ENCODE results near the gene PSMB1. TPM values are rescaled to one million over a fixed set of nuclear protein-coding genes. Genes with fewer than 3 reads are reported as not detected.
"Not testable (repeated sequence)": the region's sequence is repeated elsewhere in the genome, so short reads cannot be mapped to it uniquely, and the experiment has no call there.

PSMB1 gene
- total and polyA plus RNA-seq, 8 donors, result 37.9 to 174 (median 64.7) TPM

DNA sequence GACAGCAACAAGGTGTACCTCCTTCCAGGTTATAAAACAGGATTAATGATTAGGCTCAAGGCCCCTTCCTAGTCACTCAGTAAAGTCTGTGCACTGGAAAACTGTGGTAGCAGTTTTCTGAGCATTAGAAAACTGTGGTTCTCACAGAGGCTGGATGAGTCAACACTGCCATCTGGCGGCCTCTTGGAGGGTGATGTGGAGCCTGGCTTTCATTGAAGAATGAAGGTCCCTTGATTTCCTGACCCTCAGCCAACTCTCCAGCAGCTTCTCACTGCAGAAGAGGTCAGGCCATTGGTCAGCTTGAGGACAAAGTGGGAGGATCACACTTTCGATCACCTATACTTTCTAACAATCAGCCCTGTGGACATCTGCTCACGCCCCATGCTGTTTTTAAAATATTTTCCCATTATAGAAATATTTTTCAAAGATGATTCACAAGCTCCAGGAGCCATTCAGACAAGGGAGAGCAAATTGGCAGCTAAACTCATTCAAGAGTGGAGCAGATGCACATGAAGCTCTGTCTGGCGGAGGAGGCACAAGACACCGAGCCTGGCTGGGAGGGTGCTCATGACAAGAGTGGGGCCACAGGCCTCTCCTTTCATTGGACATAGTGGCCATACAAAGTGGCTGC is 23.2 kb downstream of the PSMB1 start:
- H3K27ac ChIP-seq, result no peak overlapping the region
- peak; percentile 60 to 84 (median 78) for DNase-seq
- peaks cover 0 to 13% (median 2%) of the 10 kb centered on the region in 3 donors for H3K36me3 ChIP-seq
- WGBS, 2 donors, result 36 to 53% methylated on average over 5 of the region's 5 CpGs
- no peaks in the 10 kb centered on the region for H3K9me3 ChIP-seq
- no peak overlapping the region for H3K4me3 ChIP-seq
- ATAC-seq, result peak; percentile 89 to 99 (median 94)
- intact Hi-C loops (cut with DNase I), result loop anchor here in 2 of 3 donors (5.0 to 10.0 kb wide), 2 partner anchors 703 to 735 kb away; no protein-coding TSS in a partner anchor
- H3K4me1 ChIP-seq, result peaks cover 0 to 6% (median 0%) of the 10 kb centered on the region in 3 donors
- TF ChIP-seq, protein P1, sequence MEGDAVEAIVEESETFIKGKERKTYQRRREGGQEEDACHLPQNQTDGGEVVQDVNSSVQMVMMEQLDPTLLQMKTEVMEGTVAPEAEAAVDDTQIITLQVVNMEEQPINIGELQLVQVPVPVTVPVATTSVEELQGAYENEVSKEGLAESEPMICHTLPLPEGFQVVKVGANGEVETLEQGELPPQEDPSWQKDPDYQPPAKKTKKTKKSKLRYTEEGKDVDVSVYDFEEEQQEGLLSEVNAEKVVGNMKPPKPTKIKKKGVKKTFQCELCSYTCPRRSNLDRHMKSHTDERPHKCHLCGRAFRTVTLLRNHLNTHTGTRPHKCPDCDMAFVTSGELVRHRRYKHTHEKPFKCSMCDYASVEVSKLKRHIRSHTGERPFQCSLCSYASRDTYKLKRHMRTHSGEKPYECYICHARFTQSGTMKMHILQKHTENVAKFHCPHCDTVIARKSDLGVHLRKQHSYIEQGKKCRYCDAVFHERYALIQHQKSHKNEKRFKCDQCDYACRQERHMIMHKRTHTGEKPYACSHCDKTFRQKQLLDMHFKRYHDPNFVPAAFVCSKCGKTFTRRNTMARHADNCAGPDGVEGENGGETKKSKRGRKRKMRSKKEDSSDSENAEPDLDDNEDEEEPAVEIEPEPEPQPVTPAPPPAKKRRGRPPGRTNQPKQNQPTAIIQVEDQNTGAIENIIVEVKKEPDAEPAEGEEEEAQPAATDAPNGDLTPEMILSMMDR (IDR thresholded peaks at IDR 0.05), result peak; percentile 66 to 83 (median 72)
- no peak for FAIRE-seq
- no peaks in the 10 kb centered on the region for H3K27me3 ChIP-seq

DNA sequence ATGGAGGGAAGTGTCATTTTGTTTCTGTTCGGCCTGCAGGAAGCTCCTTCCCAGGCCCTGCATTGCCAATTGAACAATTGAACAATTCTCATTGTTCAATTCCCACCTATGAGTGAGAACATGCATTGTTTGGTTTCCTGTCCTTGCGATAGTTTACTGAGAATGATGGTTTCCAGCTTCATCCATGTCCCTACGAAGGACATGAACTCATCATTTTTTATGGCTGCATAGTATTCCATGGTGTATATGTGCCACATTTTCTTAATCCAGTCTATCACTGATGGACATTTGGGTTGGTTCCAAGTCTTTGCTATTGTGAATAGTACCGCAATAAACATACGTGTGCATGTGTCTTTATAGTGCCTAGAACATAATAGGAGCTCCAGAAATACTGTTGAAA is 25.1 kb downstream of the PSMB1 start:
- not testable (repeated sequence) for H3K4me1 ChIP-seq, H3K4me3 ChIP-seq, ATAC-seq, H3K27ac ChIP-seq, H3K36me3 ChIP-seq, FAIRE-seq, H3K27me3 ChIP-seq, H3K9me3 ChIP-seq, DNase-seq
- 87 to 93% methylated on average over 5 of the region's 5 CpGs for WGBS, 2 donors
- intact Hi-C loops (cut with DNase I), result loop anchor here in 2 of 3 donors (5.0 to 10.0 kb wide), 2 partner anchors 701 to 733 kb away; no protein-coding TSS in a partner anchor

DNA sequence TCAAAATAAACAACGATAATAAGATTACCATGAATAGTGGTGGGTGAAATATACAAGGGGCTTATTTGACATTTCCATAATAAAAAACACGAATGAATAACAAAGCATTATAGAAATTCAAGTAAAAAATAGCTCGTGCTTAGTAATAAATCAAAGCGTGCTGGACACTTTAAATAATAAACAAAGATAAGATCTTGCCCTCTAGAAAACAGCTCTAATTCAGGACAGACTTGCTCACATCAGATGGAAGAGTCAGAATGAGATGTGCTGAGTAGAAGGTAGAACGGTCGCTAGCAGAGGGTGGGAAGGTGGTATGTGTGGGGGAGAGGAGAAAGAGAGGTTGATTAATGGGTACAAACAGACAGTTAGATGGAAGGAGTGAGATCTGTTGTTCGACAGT is 27.3 kb downstream of the PSMB1 start:
- no peaks in the 10 kb centered on the region for H3K9me3 ChIP-seq
- TF ChIP-seq, protein P1 (IDR thresholded peaks at IDR 0.05), result no peak
- intact Hi-C loops (cut with DNase I), result loop anchor here in 2 of 3 donors (5.0 to 10.0 kb wide), 2 partner anchors 698 to 731 kb away; no protein-coding TSS in a partner anchor
- ATAC-seq, result no peak
- no peak overlapping the region for H3K4me3 ChIP-seq
- no peaks in the 10 kb centered on the region for H3K36me3 ChIP-seq
- H3K27me3 ChIP-seq, result no peaks in the 10 kb centered on the region
- DNase-seq, result no peak
- FAIRE-seq, result no peak
- no peak overlapping the region for H3K27ac ChIP-seq
- no peaks in the 10 kb centered on the region for H3K4me1 ChIP-seq
- 68 to 70% methylated on average over 7 of the region's 7 CpGs for WGBS, 2 donors

DNA sequence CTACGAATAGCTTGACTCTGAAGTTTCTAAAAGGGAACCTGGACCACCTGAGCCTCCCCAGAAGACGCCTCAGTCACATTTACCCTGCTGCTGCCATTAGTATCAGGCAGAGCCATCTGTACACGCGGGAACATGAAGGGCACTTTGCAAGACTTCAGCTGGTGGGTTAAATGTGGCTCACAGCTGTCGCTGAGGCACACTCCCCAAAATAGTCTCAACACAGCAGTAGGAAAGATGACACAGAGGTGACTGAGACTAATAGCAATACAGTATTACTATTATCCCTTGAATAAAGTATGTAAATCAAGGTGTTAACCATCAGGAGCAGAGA is 29.0 kb downstream of the PSMB1 start:
- no peaks in the 10 kb centered on the region for H3K27me3 ChIP-seq
- 84 to 87% methylated on average over 5 of the region's 5 CpGs for WGBS, 2 donors
- FAIRE-seq, result no peak
- no peak overlapping the region for H3K4me3 ChIP-seq
- H3K27ac ChIP-seq, result no peak overlapping the region
- H3K36me3 ChIP-seq, result no peaks in the 10 kb centered on the region
- no peaks in the 10 kb centered on the region for H3K9me3 ChIP-seq
- ATAC-seq, result no peak
- no peak for DNase-seq
- H3K4me1 ChIP-seq, result no peaks in the 10 kb centered on the region
- intact Hi-C loops (cut with DNase I), result loop anchor here in 2 of 3 donors (10.0 kb wide), 1 partner anchor 729 kb away; no protein-coding TSS in a partner anchor
- TF ChIP-seq, protein P1 (IDR thresholded peaks at IDR 0.05), result no peak

DNA sequence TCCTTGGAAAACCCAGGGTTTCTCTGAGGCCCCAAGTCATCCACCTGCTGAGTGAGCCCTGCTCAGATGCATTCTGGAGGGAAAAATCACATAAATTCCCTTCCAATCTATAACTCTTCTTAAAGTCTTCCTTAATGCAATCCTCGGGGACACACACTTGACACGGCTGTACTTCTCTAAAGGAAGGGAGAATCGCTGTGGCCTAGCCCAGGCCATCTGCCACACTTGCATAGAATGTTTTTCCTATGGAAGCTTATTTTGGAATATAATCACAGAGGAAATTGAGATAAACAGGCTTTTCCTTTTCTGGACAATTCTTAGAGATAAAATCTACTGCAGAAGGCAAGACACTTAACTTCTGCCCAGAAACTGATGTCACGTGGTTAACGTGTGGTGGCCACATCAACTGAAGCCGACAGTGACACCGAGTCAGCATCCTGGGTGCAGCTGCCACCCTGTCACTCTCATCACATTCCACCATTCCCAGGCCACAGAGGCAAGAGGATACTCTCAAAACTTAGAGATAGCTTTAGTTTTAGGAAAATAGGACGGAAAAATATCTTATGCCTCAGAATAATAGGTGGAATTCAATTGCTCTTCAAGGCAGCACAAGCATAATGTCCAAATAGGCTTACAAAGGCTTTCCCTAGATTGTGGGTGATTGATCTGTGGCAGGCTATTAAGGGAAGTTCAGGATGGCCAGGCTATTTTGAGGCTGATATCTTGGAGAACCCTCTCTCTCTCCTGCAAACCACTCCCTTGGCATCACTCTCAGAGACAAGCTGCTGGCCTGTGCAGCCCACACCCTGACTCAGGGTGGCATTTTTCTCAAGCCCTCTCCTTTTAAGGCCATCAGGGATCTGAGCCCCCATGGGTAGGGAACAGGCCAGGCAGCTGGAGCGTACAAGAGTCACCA is 29.6 kb downstream of the PSMB1 start:
- ATAC-seq (peak in 1 of 4 donors; percentile 44), DNase-seq (no peak), FAIRE-seq (no peak)
- Histone ChIP-seq H3K27ac (no peak overlapping the region), H3K9me3 (no peaks in the 10 kb centered on the region), H3K4me1 (no peaks in the 10 kb centered on the region), H3K4me3 (no peak overlapping the region), H3K36me3 (no peaks in the 10 kb centered on the region), H3K27me3 (no peaks in the 10 kb centered on the region)
- 75 to 85% methylated on average over 9 of the region's 9 CpGs for WGBS, 2 donors
- intact Hi-C loops (cut with DNase I), result loop anchor here in 2 of 3 donors (10.0 kb wide), 1 partner anchor 729 kb away; no protein-coding TSS in a partner anchor
- TF ChIP-seq, protein P1 (IDR thresholded peaks at IDR 0.05), result no peak

Measured in pancreas (tissue), 10 donors.